NB4 (cell line): ENCODE data around the gene NOP16.

Experiments used
- DNase-seq: peaks from one replicate; pipeline ENCODE4 v3.0.0; 2010; ENCODE audit warnings: low read depth
- H3K4me3 ChIP-seq: one replicate; pipeline ENCODE4 v1.5.1; 2011; ENCODE audit warnings: mild to moderate bottlenecking, low read depth, low read length, moderate library complexity
- MAX ChIP-seq: IDR thresholded peaks from 2 replicates; pipeline ENCODE4 v1.6.1; 2011; ENCODE audit warnings: low read depth, low read length
- MYC ChIP-seq: IDR thresholded peaks from 2 replicates; pipeline ENCODE4 v1.6.1; 2011; ENCODE audit warnings: low read depth, low read length
- POLR2A ChIP-seq: IDR thresholded peaks from 2 replicates; pipeline ENCODE4 v1.6.1; 2011; ENCODE audit warnings: mild to moderate bottlenecking; ENCODE audit not compliant: insufficient read length; ENCODE audit errors: extremely low read depth
- TF ChIP-seq, protein P1 (sequence below): IDR thresholded peaks from one replicate; pipeline ENCODE4 v1.5.1; 2012; ENCODE audit warnings: low read depth, low read length

The NOP16 gene

DNA sequence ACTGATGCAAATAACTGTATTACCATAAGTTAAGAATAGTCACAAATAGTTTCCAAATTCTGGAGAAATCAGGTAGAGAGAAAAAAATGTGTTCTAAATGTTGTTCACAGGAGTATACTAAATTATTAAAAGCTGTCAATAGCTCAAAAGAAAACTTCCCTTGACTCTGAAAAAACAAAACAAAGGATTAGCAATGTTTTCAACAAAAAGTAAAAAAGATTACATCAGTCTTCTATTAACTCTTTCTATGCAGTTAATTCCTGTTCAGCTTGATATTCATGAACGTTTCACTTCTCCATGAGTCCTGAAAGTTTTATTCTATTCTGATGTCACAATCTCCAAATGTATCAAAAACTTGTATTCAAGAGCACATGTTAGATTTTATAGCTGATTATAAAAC, 37.4 kb upstream of the NOP16 start:
- H3K4me3 ChIP-seq, result no peak overlapping the region
- DNase-seq, result no peak
- TF ChIP-seq POLR2A, result no peak
- TF ChIP-seq MYC, result no peak
- TF ChIP-seq, protein P1, sequence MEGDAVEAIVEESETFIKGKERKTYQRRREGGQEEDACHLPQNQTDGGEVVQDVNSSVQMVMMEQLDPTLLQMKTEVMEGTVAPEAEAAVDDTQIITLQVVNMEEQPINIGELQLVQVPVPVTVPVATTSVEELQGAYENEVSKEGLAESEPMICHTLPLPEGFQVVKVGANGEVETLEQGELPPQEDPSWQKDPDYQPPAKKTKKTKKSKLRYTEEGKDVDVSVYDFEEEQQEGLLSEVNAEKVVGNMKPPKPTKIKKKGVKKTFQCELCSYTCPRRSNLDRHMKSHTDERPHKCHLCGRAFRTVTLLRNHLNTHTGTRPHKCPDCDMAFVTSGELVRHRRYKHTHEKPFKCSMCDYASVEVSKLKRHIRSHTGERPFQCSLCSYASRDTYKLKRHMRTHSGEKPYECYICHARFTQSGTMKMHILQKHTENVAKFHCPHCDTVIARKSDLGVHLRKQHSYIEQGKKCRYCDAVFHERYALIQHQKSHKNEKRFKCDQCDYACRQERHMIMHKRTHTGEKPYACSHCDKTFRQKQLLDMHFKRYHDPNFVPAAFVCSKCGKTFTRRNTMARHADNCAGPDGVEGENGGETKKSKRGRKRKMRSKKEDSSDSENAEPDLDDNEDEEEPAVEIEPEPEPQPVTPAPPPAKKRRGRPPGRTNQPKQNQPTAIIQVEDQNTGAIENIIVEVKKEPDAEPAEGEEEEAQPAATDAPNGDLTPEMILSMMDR, result no peak
- TF ChIP-seq MAX, result no peak

- no peak overlapping the region for H3K4me3 ChIP-seq
- TF ChIP-seq, protein P1, result no peak
- TF ChIP-seq MAX, result no peak
- TF ChIP-seq POLR2A, result no peak
- no peak for TF ChIP-seq MYC
- DNase-seq, result no peak
Observed at GRCh38 chr5:176425138-176425537, 36.7 kb upstream of the NOP16 start.

GRCh38 chr5:176424181-176424580, 35.8 kb upstream of the NOP16 start:
- DNase-seq, result no peak
- H3K4me3 ChIP-seq, result no peak overlapping the region

DNA sequence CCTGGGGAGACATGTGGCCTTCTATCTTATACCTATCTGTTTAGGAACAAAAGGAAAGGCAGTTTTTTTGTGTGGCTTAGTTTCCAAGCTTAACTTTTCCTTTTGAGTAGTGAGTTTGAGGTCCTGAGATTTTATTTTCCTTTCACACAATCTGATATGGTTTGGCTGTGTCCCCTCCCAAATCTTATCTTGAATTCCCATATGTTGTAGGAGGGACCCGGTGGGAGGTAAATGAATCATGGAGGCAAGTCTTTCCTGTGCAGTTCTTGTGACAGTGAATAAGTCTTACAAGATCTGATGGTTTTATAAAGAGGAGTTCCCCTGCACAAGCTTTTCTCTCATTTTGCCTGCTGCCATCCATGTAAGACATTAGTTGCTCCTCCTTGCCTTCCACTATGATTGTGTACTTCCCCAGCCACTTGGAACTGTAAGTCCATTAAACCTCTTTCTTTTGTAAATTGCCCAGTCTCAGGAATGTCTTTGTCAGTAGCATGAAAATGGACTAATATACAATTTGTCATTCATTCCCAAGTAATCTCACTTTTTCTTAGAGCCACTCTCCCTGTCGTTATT, 32.7 kb upstream of the NOP16 start:
- H3K4me3 ChIP-seq, result no peak overlapping the region
- no peak for DNase-seq
- TF ChIP-seq POLR2A (no peak), MYC (no peak), MAX (no peak)
- TF ChIP-seq, protein P1, result no peak

More at GRCh38 chr5:176424181-176424580, 35.8 kb upstream of the NOP16 start:
- TF ChIP-seq, protein P1, result no peak
- no peak for TF ChIP-seq POLR2A
- no peak for TF ChIP-seq MYC

DNA sequence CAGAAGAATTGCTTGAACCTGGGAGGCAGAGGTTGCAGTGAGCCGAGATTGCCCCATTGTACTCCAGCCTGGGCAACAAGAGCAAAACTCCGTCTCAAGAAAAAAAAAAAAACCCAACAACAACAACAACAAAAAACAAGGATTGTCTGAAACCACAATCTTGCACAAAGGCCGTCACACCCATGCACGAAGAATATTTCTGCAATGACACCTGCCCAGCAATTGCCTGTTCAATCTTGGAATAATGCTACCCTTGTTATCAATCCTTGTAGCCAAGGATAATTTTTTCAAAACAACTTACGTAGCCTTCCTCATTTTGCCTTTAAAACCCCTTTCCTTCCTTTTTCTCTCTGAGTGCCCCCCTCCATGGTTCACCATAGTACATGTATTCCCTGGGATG, 31.7 kb upstream of the NOP16 start:
- DNase-seq, result no peak
- no peak for TF ChIP-seq POLR2A
- no peak for TF ChIP-seq MYC
- no peak for TF ChIP-seq MAX
- TF ChIP-seq, protein P1, result no peak
- H3K4me3 ChIP-seq, result no peak overlapping the region

- TF ChIP-seq MAX (no peak), MYC (no peak), POLR2A (no peak)
- TF ChIP-seq, protein P1, result no peak
- no peak overlapping the region for H3K4me3 ChIP-seq
- DNase-seq, result no peak
Observed at GRCh38 chr5:176418251-176418650, 29.9 kb upstream of the NOP16 start.
